H9 (cell line): Measurements from ENCODE around the gene UPB1. TPM values are rescaled to one million over a fixed set of nuclear protein-coding genes. Genes with fewer than 3 reads are reported as not detected.

ENCODE experiments used
- DNase-seq: peaks from one replicate; pipeline ENCODE4 v3.0.0-alpha.2; 2017
- H2AFZ ChIP-seq: one replicate; pipeline ENCODE4 v1.6.1; 2013; ENCODE audit warnings: mild to moderate bottlenecking, low read length, control low read depth, moderate library complexity
- H2AK5ac ChIP-seq: 2 replicates; pipeline ENCODE4 v1.6.1; 2013; ENCODE audit warnings: low read length, control low read depth, mixed read lengths; ENCODE audit not compliant: insufficient read length
- H2BK120ac ChIP-seq: one replicate; pipeline ENCODE4 v1.6.1; 2013; ENCODE audit warnings: low read depth, mild to moderate bottlenecking, low read length, control low read depth, inconsistent platforms; ENCODE audit not compliant: poor library complexity, severe bottlenecking
- H2BK12ac ChIP-seq: 2 replicates; pipeline ENCODE4 v1.6.1; 2013; ENCODE audit warnings: low read length, control low read depth, mixed read lengths, low read depth; ENCODE audit not compliant: insufficient read length
- H2BK15ac ChIP-seq: 2 replicates; pipeline ENCODE4 v1.6.1; 2013; ENCODE audit warnings: low read depth, low read length, control low read depth
- H2BK20ac ChIP-seq: one replicate; pipeline ENCODE4 v1.6.1; 2013; ENCODE audit warnings: low read depth, mild to moderate bottlenecking, low read length, control low read depth, inconsistent platforms; ENCODE audit not compliant: poor library complexity, severe bottlenecking
- H2BK5ac ChIP-seq: 2 replicates; pipeline ENCODE4 v1.6.1; 2013; ENCODE audit warnings: low read length, control low read depth, mixed read lengths; ENCODE audit not compliant: insufficient read length
- H3K14ac ChIP-seq: 2 replicates; pipeline ENCODE4 v1.6.1; 2013; ENCODE audit warnings: low read length, control low read depth; ENCODE audit not compliant: insufficient read depth
- H3K18ac ChIP-seq: 2 replicates; pipeline ENCODE4 v1.6.1; 2013; ENCODE audit warnings: low read depth, mild to moderate bottlenecking, mixed read lengths, low read length, control low read depth; ENCODE audit not compliant: insufficient read length
- H3K23ac ChIP-seq: 2 replicates; pipeline ENCODE4 v1.6.1; 2013; ENCODE audit warnings: low read length, control low read depth, mixed read lengths, low read depth; ENCODE audit not compliant: insufficient read length
- H3K23me2 ChIP-seq: 2 replicates; pipeline ENCODE4 v1.6.1; 2013; ENCODE audit warnings: low read depth, mild to moderate bottlenecking, mixed read lengths, low read length, control low read depth; ENCODE audit not compliant: insufficient read length, poor library complexity, severe bottlenecking
- H3K27ac ChIP-seq: 2 replicates; pipeline ENCODE4 v1.5.1; 2013; ENCODE audit warnings: low read length, control low read depth, mixed read lengths, low read depth; ENCODE audit not compliant: insufficient read length
- H3K27me3 ChIP-seq: 2 replicates; pipeline ENCODE4 v1.6.1; 2013; ENCODE audit warnings: low read length, control low read depth, inconsistent platforms; ENCODE audit not compliant: insufficient read depth
- H3K4ac ChIP-seq: 2 replicates; pipeline ENCODE4 v1.6.1; 2013; ENCODE audit warnings: low read depth, mild to moderate bottlenecking, control low read depth, inconsistent platforms, low read length, moderate library complexity
- H3K4me1 ChIP-seq: 2 replicates; pipeline ENCODE4 v1.6.1; 2013; ENCODE audit warnings: low read length, control low read depth, inconsistent platforms; ENCODE audit not compliant: insufficient read depth
- H3K4me2 ChIP-seq: 2 replicates; pipeline ENCODE4 v1.6.1; 2013; ENCODE audit warnings: low read length, control low read depth, mixed read lengths; ENCODE audit not compliant: insufficient read length, insufficient read depth
- H3K56ac ChIP-seq: 2 replicates; pipeline ENCODE4 v1.6.1; 2013; ENCODE audit warnings: low read depth, mild to moderate bottlenecking, mixed read lengths, low read length, control low read depth; ENCODE audit not compliant: insufficient read length
- H3K79me1 ChIP-seq: 2 replicates; pipeline ENCODE4 v1.6.1; 2013; ENCODE audit warnings: low read depth, mild to moderate bottlenecking, moderate library complexity, low read length, control low read depth, inconsistent platforms; ENCODE audit not compliant: insufficient read depth, poor library complexity, severe bottlenecking
- H3K79me2 ChIP-seq: 2 replicates; pipeline ENCODE4 v1.6.1; 2013; ENCODE audit warnings: low read length, control low read depth, inconsistent platforms; ENCODE audit not compliant: insufficient read depth
- H3K9ac ChIP-seq: 2 replicates; pipeline ENCODE4 v1.6.1; 2013; ENCODE audit warnings: low read length, control low read depth, mixed read lengths; ENCODE audit not compliant: insufficient read length; ENCODE audit errors: extremely low read depth
- H3K9me3 ChIP-seq: one replicate; pipeline ENCODE4 v1.6.1; 2013; ENCODE audit warnings: low read depth, low read length, inconsistent platforms; ENCODE audit not compliant: control insufficient read depth
- H3T11ph ChIP-seq: one replicate; pipeline ENCODE4 v1.6.1; 2013; ENCODE audit warnings: mild to moderate bottlenecking, low read length, control low read depth, inconsistent platforms
- H4K20me1 ChIP-seq: one replicate; pipeline ENCODE4 v1.6.1; 2013; ENCODE audit not compliant: control insufficient read depth, insufficient read length, insufficient read depth
- H4K5ac ChIP-seq: 2 replicates; pipeline ENCODE4 v1.6.1; 2013; ENCODE audit warnings: low read depth, mild to moderate bottlenecking, mixed read lengths, low read length, control low read depth; ENCODE audit not compliant: insufficient read length
- H4K8ac ChIP-seq: replicated peaks from 2 replicates; pipeline ENCODE4 v1.6.1; 2013; ENCODE audit warnings: low read length, control low read depth, mixed read lengths, low read depth; ENCODE audit not compliant: insufficient read length
- H4K91ac ChIP-seq: 2 replicates; pipeline ENCODE4 v1.6.1; 2013; ENCODE audit warnings: low read depth, mild to moderate bottlenecking, moderate library complexity, mixed read lengths, low read length, control low read depth; ENCODE audit not compliant: insufficient read length
- H3K27ac Mint-ChIP-seq, 3 experiments: 2 replicates in 2 of 3; 3 replicates in 1 of 3; pipeline ENCODE4 v1.8.0; 2020 to 2021; ENCODE audit warnings: mixed read lengths in 3 of 3, mild to moderate bottlenecking in 1 of 3, moderate library complexity in 1 of 3
- H3K27me3 Mint-ChIP-seq: 2 replicates; pipeline ENCODE4 v1.8.0; 2021; ENCODE audit warnings: low read depth, mild to moderate bottlenecking, moderate library complexity, mixed read lengths
- H3K36me3 Mint-ChIP-seq, 3 experiments: 2 replicates in 2 of 3; 3 replicates in 1 of 3; pipeline ENCODE4 v1.8.0; 2020 to 2021; ENCODE audit warnings: low read depth in 3 of 3, mixed read lengths in 3 of 3; ENCODE audit not compliant: insufficient read depth in 1 of 3
- H3K4me1 Mint-ChIP-seq, 2 experiments: 2 replicates each; pipeline ENCODE4 v1.8.0; 2020; ENCODE audit warnings: mixed read lengths in 2 of 2
- H3K4me3 Mint-ChIP-seq, 2 experiments: 2 replicates in 1 of 2; 3 replicates in 1 of 2; pipeline ENCODE4 v1.8.0; 2020 to 2021; ENCODE audit warnings: mild to moderate bottlenecking in 2 of 2, mixed read lengths in 2 of 2, moderate library complexity in 1 of 2
- H3K9me3 Mint-ChIP-seq, 2 experiments: 2 replicates in 1 of 2; 3 replicates in 1 of 2; pipeline ENCODE4 v1.8.0; 2020; ENCODE audit warnings: mild to moderate bottlenecking in 2 of 2, mixed read lengths in 2 of 2, moderate library complexity in 1 of 2
- WGBS: extraction: QIAGEN DNeasy Blood & Tissue Kit; methylation state at CpG from one replicate; pipeline ENCODE4 v1.1.7; 2013; ENCODE audit warnings: missing lambda C conversion rate, low lambda C conversion rate, mixed read lengths; ENCODE audit not compliant: insufficient read length; ENCODE audit errors: extremely low coverage; 5-methylcytosine and 5-hydroxymethylcytosine counted together
- total RNA-seq: library from RNA; stranded (reverse); gene quantifications from 2 replicates; pipeline ENCODE4 v1.2.1, GENCODE V29; 2021
- TF ChIP-seq, protein P1 (sequence below): fragments of 200-600 bp; sonication (generic); conservative IDR thresholded peaks from 3 replicates; pipeline ENCODE4 v1.8.0; 2021; ENCODE audit warnings: antibody characterized with exemption, mild to moderate bottlenecking

The UPB1 gene
- total RNA-seq, 1 experiment from 2014 or later, result not detected

DNA sequence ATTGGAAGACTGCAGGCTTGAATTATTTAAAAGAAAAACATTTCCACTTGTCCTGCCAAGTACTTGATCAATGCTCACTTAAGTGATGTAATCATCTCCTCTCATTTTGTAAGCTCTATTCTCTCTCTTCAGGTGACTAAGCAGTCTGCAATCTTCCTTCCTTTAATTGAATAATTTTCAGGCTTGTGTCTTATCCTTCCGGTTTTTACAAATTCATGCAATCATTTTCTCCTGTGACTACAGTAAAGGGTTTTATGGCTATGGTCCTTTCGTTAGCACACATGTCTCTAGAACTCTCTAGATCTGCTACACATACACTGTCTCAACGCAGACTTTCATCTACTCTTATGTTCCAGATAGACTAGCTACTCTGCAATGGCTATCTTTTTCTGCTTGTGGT, 12.6 kb upstream of the UPB1 start:
- no peak overlapping the region for H4K5ac ChIP-seq
- H3K27ac ChIP-seq, result no peak overlapping the region
- TF ChIP-seq, protein P1, sequence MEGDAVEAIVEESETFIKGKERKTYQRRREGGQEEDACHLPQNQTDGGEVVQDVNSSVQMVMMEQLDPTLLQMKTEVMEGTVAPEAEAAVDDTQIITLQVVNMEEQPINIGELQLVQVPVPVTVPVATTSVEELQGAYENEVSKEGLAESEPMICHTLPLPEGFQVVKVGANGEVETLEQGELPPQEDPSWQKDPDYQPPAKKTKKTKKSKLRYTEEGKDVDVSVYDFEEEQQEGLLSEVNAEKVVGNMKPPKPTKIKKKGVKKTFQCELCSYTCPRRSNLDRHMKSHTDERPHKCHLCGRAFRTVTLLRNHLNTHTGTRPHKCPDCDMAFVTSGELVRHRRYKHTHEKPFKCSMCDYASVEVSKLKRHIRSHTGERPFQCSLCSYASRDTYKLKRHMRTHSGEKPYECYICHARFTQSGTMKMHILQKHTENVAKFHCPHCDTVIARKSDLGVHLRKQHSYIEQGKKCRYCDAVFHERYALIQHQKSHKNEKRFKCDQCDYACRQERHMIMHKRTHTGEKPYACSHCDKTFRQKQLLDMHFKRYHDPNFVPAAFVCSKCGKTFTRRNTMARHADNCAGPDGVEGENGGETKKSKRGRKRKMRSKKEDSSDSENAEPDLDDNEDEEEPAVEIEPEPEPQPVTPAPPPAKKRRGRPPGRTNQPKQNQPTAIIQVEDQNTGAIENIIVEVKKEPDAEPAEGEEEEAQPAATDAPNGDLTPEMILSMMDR, result no peak
- no peak overlapping the region for H3K14ac ChIP-seq
- H2BK15ac ChIP-seq, result no peak overlapping the region
- no peaks in the 10 kb centered on the region for H3K9me3 ChIP-seq
- Mint-ChIP-seq H3K36me3 (no peaks in the 10 kb centered on the region), H3K27ac (no peak overlapping the region), H3K9me3 (no peaks in the 10 kb centered on the region), H3K4me3 (no peak overlapping the region), H3K27me3 (peaks cover 2% of the 10 kb centered on the region; the same call in 1 of the 2 replicates), H3K4me1 (peaks cover 14 to 16% of the 10 kb centered on the region in 2 experiments)
- no peak overlapping the region for H3T11ph ChIP-seq
- H3K4me1 ChIP-seq, result no peaks in the 10 kb centered on the region
- H3K79me2 ChIP-seq, result no peaks in the 10 kb centered on the region
- H3K79me1 ChIP-seq, result no peaks in the 10 kb centered on the region
- no peak overlapping the region for H3K9ac ChIP-seq
- H3K4me2 ChIP-seq, result no peak overlapping the region
- no peak overlapping the region for H2BK20ac ChIP-seq
- no peaks in the 10 kb centered on the region for H4K20me1 ChIP-seq
- H3K27me3 ChIP-seq, result no peaks in the 10 kb centered on the region
- WGBS, result no CpG with 5 or more reads among the region's 3 CpGs
- DNase-seq, result no peak
- H2AFZ ChIP-seq, result no peak overlapping the region
- no peak overlapping the region for H3K4ac ChIP-seq
- H3K18ac ChIP-seq, result no peak overlapping the region
- H3K23ac ChIP-seq, result no peak overlapping the region
- H4K8ac ChIP-seq, result no peak overlapping the region
- H3K56ac ChIP-seq, result no peak overlapping the region
- H2AK5ac ChIP-seq, result no peak overlapping the region
- no peak overlapping the region for H4K91ac ChIP-seq
- H2BK12ac ChIP-seq, result no peak overlapping the region
- no peak overlapping the region for H2BK5ac ChIP-seq
- no peaks in the 10 kb centered on the region for H3K23me2 ChIP-seq
- no peak overlapping the region for H2BK120ac ChIP-seq
